Kidney epithelial cell (primary cell): ENCODE data around the gene AFF3. TPM values are rescaled to one million over a fixed set of nuclear protein-coding genes. Genes with fewer than 3 reads are reported as not detected.

Experiments
- DNase-seq: peaks from one replicate; pipeline ENCODE4 v3.0.0-alpha.2; 2010; ENCODE audit warnings: low read depth
- H3K27me3 ChIP-seq: 2 replicates; pipeline ENCODE4 v1.6.0; 2011; ENCODE audit warnings: low read length; ENCODE audit not compliant: control insufficient read depth, insufficient read depth
- H3K36me3 ChIP-seq: 2 replicates; pipeline ENCODE4 v1.5.1; 2011; ENCODE audit warnings: low read length; ENCODE audit not compliant: control insufficient read depth, insufficient read depth
- H3K4me3 ChIP-seq: 2 replicates; pipeline ENCODE4 v1.5.1; 2011; ENCODE audit warnings: low read depth, mild to moderate bottlenecking, control low read depth, low read length
- CTCF ChIP-seq: IDR thresholded peaks from 2 replicates; pipeline ENCODE4 v1.5.1; 2011; ENCODE audit warnings: mild to moderate bottlenecking, moderate library complexity, low read length, control low read depth, inconsistent platforms; ENCODE audit not compliant: insufficient read depth, poor library complexity, severe bottlenecking
- total RNA-seq: library from RNA; depleted of rRNA; stranded (reverse); fragments of >200 nt; gene quantifications from 2 replicates; pipeline ENCODE4 v1.2.3, GENCODE V29; 2015

Gene AFF3
- total RNA-seq, 1 donor from 2014 or later: 13.9 TPM

- TF ChIP-seq CTCF: no peak
- DNase-seq: no peak
- no peak overlapping the region for H3K4me3 ChIP-seq
- no peaks in the 10 kb centered on the region for H3K36me3 ChIP-seq
- H3K27me3 ChIP-seq: no peaks in the 10 kb centered on the region
Measured at GRCh38 chr2:99808361-99809200, 333.8 kb downstream of the AFF3 start.

DNA sequence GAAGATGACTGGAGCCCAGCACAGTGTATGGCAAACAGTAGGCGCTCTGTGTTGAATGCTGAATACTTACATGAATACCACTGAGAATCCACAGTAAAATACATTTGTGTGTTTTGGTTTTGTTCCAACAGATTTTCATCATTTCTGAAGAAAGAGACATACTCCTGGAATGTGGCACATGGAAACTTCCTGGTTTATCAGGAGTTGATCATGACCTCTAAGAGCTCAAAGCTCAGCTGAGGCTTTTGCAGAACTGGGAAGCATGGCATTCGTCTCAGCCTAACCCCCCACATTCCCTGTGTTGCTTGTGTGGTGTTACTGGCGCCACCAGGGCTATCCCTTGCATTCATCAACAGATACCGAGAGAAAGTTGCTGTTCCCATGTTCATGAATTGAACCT lies 335.6 kb downstream of the AFF3 start:
- TF ChIP-seq CTCF: no peak
- no peaks in the 10 kb centered on the region for H3K36me3 ChIP-seq
- peak; percentile 28 for DNase-seq
- H3K4me3 ChIP-seq: no peak overlapping the region
- H3K27me3 ChIP-seq: no peaks in the 10 kb centered on the region

DNA sequence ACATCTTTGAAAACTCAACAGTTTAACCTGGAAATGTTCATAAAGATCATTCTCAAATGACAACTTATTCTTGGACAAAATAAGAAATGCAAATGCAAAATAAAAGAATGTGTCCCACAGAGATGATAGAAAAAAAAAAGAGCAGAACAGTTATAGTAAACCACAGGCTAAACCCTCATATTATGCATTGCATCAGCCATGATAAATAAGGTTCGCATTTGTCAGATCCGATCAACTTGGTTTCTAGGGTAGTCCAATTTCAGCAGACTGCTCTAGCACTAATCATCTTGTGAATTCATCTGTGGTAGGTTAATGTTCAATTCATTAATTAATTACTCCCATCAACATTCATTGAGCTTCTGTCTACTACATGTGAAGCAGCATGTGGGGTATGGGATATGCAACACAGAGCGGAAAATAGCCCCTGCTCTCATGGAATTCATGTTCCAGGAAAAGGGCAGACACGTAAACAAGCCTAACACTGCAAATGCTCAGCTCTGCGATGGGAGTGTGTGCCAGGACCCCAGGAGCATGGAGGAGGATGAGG lies 336.4 kb downstream of the AFF3 start:
- no peaks in the 10 kb centered on the region for H3K27me3 ChIP-seq
- no peaks in the 10 kb centered on the region for H3K36me3 ChIP-seq
- TF ChIP-seq CTCF: no peak
- H3K4me3 ChIP-seq: no peak overlapping the region
- DNase-seq: no peak

DNA sequence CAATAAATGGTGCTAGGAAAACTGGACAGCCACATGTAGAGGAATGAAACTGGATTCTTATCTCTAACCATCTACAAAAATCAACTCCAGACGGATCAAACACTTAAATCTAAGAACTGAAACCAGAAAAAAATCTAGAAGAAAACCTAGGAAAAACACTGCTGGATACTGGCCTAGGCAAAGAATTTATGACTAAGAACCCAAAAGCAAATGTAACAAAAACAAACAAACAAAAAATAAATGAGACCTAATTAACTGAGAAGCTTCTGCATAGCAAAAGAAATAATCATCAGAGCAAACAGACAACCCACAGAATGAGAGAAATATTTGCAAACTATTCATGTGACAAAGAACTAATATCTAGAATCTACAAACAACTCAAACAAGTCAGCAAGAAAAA lies 338.5 kb downstream of the AFF3 start:
- Histone ChIP-seq H3K4me3 (no peak overlapping the region), H3K27me3 (no peaks in the 10 kb centered on the region), H3K36me3 (no peaks in the 10 kb centered on the region)
- no peak for TF ChIP-seq CTCF
- DNase-seq: no peak

- no peaks in the 10 kb centered on the region for H3K27me3 ChIP-seq
- TF ChIP-seq CTCF: no peak
- DNase-seq: no peak
- H3K36me3 ChIP-seq: no peaks in the 10 kb centered on the region
- H3K4me3 ChIP-seq: no peak overlapping the region
Measured at GRCh38 chr2:99802734-99803133, 339.7 kb downstream of the AFF3 start.
